COR-L47 (cell line): ENCODE measurements around the gene MEN1.

Source experiments
- DNase-seq: peaks from one replicate; lab custom pipeline; 2025; lab: John Stamatoyannopoulos, UW

MEN1 gene

DNA sequence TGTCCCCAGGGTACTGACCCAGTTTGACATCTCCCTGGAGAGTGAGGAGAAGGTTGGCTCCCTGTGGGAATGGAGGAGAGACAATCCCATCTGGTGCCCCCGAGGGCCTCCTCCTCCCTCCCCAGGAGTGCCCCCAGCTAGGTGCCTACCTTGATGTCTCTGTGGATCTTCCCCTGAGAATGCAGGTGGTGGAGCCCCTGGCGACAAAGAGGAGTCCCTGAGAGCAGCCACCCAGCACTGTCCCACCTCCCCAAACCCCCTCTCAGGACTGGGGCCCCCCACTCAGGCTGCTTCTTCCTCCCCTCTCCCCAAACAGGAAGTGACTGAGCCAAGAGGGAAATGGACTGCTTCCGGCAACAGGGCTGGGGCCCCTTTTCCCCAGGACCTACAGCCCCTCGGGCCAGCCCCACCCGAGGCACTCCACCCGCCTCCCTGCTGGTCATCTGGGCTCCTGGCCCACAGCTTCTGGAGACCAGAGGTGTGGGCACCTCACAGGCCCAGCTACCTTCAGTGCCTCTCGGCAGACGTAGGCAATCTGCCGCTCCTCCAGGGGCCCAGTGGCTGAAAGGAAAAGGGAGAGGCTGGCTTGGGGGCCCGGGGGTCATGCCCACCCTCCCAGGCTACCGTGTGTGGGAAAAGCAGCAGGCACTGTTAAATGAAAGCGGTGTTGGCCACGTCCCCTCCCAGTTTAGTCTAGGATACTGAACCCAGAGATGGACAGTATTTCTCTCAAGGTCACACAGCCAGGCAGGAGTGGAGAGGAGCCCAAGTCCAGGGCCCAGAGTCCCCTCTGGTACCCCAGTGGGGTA lies 8.6 kb downstream of the MEN1 start:
- DNase-seq: no peak

DNA sequence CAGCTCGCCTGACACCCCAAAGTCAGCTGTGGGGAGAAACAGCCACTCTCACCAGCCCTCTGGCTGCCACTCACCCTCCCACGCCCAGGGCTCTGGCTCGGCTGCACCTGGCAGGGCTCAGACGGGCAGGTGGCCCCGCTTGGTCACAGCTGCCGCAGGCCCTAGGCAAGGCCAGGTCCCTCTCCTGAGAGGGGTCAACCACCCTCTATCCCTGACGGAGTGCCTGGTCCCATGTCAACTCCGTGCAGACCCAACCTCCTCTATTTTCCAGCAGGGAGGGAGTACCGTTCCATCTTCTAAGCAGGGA lies 9.2 kb downstream of the MEN1 start:
- DNase-seq: no peak

DNA sequence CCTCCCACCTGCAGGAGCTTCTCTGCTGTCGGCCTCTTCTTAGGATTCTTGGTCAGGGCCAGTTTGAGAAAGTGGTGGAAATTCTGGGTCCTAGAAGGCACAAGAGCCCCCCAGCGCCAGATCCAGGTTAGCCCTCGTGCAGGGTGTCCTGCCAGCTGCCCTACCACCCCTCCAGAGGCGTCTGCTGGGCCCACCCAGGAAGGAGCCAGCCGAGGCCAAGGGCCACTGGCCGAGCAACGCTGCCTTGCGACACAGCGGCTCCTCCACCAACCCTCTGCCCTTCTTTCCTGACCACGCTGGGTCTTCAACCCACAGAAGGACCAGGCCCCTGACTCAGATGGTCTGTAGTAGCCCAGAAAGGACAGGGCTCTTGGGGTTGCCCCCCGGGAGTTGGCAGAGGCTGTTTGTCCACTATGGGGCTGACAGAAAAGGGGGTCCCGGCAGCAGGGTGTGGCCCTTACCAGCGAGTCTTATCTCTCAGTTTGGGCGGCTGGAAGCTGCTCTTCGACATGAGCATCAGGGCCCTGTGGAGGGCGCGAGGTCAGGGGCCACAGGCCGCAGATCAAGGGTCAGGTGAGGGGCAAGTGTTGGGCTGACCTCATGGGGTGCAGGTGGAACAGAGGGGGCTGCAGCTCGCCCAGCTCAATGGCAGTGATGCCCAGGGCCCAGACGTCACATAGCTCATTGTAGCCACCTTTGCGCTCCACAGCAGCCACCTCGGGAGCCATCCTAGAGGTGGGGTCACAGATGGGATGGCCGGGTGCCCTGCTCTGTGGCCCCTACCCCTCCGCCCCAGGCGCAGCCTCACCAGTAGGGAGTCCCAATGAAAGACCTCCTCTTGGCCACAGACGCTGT lies 9.8 kb downstream of the MEN1 start:
- DNase-seq: no peak

DNA sequence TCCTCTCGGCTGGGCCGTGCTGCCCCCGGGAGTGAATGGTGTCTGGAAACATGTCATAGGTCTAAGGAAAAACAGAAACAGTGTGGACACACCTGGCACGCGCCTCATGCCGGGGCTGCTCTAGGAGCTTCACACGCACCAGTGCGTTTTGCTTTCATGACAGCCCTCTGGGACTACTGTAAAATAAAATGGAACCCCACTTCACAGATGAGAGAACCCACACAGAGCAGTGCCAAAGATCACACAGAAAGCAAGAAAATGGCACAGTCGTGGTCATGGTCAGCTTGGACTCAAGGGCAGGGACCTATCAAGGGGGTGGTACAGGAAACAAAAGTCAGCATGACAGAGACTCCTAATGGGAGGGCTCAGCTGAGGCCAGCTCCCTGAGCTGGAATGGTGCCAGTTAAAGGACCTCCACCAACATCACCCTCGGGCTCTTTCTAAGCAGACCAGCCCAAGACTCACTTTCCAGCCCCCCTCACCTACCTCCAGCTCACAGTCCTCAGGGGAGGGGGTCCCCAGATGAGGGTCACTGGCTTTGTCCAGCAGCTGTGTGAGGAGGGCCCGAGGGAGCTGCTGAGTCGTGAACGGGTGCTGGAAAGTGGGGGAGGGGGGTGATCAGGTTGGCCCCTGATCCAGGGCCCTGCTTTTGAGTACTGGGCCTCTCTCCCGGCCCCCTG lies 10.6 kb downstream of the MEN1 start:
- DNase-seq: no peak

DNA sequence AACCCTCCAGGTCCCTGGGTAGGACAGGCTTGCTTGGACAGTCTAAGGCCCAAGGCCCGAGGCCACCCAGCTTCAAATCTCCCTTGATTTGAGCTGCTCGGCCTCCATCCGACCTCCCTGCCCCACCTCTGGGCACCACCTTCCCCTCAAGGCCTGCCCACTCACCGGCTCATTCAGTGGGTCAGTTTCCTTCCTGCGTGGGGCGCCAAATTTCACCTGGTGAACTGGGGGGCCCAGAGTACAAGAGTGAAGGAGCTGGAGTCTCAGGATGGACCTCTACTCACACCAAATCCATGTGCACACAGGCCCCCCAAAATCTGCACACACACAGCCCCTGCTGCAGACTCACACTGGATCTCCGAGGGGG lies 11.1 kb downstream of the MEN1 start:
- DNase-seq: no peak

DNA sequence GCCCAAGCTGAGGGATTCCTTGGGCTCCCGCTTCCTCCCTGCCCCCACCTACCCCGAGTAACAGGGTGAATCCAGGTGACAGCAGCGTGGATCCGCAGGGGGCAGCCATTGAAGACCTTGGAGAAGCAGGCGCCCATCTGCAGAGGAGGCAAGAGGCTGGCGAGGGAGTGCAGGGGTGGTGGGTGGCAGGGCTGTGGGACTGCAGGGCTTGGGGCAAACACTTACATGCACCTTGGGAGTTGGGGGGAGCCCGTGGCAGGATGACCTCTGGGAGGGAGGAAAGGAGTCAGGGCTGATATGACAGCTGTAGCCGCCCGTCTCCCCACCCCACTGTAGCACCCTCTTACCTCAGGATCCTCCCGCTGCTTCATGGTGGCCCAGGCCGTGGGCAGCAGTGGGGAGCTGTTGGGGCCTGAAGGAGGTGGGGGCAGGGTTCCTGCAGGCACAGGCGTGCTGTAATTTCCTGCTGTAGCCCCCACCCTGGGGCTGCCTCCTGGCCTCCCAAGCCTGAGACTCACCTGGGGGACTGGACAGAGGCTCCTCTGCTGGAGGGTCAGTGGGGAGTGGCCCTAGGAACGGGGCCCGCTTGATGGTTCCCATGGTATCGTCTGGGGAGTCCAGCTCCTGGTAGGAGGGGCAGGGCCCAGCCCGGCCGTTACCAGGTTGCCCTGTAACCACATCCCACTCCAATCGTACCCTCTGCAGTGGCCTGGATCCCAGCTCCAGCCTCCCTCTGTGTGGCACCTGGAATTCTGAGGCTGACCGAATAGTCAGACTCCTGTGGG lies 13.4 kb downstream of the MEN1 start:
- no peak for DNase-seq

DNA sequence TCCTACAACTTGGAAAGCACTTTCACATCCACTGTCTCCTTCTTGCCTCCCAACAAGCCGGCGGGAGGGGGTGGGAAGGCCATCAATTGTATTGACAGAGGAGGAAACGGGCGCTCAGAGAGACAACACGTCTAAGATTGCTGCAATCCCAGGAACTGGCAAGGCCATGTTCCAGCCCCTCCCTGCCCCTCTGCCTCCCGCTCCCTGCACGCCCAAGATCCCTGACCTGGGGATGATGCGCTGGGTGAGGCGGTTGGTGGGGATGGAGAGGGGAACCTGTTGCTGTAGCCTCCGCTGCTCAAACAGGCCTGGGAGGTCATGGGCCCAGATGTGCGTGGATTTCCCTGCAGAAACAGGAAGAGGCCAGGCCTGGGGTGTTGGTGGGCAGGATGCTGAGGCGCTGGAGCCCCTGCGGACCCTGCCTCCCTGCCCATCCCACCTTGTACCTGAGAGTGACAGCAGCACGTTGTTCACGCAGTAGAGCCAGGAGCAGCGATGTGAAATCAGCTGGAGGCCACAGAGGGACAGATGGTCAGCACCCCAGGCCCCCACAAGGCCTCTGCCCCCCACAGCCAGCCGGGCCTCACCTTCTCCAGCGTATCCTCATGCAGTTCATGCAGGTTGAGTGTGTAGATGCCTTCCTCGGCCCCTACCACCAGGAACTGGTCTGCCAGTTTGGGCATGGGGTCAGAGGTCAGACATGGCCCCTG lies 14.1 kb downstream of the MEN1 start:
- DNase-seq: no peak

DNA sequence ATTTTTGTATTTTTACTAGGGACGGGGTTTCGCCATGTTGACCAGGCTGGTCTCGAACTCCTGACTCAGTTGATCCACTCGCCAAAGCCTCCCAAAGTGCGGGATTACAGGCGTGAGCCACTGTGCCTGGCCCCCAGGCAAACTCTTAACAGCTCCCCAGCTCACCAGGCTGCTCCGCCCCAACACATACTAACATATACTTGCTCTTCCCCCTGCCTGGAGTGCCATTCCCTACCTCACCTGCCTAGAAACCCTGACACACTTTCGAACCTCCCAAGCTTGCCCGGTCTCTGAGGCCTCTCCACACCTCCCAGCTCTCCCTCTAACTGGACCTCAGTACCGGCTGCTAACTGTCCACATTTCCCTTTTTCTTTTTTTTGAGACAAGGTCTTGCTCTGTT lies 15.8 kb downstream of the MEN1 start:
- no peak for DNase-seq

- no peak for DNase-seq
Measured at GRCh38 chr11:64793271-64794160, 16.8 kb downstream of the MEN1 start.

GRCh38 chr11:64792482-64792881 lies 17.9 kb downstream of the MEN1 start:
- no peak for DNase-seq

DNA sequence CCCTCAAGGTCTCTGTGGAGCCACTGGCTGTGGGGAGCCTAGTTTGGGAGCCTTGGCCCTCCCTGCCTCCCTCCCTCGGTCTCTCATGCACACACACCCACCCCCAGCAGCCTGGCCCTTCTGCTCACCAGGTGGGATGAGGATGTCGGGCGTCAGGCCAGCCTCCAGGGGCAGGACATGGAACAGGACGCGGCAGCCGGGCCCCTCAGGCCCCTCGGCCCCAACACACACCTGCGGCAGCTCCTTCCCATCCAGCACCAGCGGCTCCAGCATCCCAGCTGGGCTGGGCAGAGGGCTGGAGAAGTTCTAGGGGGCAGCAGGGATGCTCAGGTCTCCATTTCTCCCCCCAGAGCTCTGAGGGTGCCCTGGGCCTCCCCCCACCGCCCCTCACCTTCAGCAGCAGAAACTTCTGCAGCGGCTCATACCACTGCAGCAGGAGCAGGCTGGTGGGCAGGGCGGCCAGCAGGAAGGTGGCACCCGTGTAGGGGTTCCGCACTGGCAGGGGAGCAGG lies 18.5 kb downstream of the MEN1 start:
- DNase-seq: no peak

- DNase-seq: no peak
Measured at GRCh38 chr11:64790205-64791095, 19.9 kb downstream of the MEN1 start.

- DNase-seq: no peak
Measured at GRCh38 chr11:64789331-64790204, 20.8 kb downstream of the MEN1 start.

DNA sequence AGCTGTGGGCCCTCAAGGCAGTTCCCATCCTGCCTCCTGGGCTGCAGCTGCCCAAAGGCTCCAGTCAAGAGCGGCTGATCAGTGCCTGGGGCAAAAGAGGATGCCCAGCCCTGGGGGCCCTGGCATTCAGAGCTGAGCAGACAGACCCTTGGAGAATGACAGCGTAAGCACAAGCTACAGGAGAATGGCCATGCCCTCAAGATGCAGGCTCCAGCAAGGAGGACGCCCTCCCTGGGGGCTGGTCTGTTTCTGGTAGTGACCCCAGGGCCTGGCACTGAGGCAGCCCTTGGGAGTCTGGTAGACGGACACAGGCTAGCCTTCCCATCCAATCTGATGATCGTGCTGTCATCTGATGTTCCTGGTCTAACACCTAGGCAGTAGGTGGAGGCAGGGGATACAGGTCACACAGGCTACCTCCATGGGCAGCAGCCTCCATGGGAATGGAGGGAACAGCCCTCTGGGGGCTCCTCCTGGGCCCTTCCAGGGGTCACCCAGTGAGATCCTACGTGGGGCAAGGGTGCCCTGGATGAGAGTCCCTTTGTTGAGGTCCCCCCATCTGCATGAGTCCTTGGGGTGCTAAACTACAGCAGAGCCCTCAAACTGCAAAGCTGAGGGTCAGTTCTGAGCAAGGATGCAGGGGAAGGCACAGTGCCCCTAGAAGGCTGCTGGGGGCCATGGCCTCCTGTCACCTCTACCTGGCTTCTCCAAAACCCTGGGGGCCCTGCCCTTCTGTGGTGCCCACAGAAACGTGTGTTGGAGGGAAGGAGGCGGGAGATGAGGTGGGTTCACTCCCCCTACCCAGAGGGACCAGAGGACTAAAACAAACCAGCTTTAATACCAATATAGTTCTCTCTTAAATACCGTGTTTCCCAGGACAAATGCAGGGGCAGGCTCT lies 21.8 kb downstream of the MEN1 start:
- DNase-seq: no peak

GRCh38 chr11:64787526-64788320 lies 22.6 kb downstream of the MEN1 start:
- DNase-seq: no peak

DNA sequence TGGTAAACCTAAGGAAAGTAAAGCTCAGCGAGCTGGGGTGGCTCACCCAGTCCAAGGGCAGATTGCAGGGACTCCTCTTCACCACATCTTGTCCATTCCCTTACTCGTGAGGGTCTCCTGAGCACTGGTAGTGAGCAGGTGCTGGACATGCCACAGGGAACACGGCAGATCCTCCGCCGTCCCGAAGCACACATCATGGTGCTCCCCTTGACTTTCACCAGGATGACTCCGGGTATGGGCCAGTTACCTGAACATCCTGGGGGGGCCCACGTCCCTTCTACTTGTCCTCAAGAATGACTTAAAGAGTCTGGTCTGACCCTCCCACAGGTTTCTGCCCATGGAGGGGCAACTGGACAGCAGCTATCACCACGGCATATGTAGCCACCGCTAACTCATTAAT lies 24.0 kb downstream of the MEN1 start:
- no peak for DNase-seq
